Measurements from ENCODE around the gene KIF25. TPM values are rescaled to one million over a fixed set of nuclear protein-coding genes. Genes with fewer than 3 reads are reported as not detected.

The KIF25 gene
- total and polyA plus RNA-seq, 4 experiments from 2014 or later: not detected

DNA sequence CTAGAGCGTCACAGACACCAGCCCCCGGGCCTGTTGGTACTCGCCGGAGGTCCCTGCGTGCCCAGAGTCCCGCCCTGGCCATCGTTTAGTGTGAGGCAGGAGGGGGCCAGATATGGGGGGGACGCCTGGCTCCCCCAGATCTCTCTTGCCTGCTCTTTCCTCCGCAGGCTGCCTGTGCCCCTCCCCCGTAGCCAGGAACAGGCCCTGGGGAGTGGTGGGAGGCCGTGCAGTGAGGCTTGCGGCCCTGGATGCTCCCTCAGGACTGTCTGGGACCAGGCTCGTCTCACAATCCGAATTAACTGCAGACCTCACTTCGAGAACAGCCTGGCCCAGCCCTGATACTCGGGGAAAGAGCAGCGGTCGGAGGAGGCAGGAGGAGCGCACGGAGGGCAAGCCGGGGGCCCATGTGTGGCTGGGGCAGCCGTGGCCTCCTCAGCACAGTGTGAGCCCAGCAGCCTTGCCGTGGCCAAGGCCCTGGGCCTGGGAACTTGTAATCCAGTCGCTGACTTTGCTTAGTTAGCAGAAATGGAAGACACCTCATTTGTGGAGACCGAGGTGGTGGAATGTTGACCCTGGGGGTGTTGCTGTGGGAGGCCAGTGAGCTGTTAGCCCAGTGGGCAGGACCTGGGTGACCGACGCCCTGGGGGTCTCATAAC lies 52.9 kb downstream of the KIF25 start:
- Histone ChIP-seq H3K4me1 (ENCODE audit: insufficient read depth, low read length) (no peaks in the 10 kb centered on the region), H3K9me3 (ENCODE audit: control insufficient read depth in 1 of 2, low read length in 2 of 2) (no peaks in the 10 kb centered on the region), H3K27ac (ENCODE audit: low read depth, low read length) (no peak overlapping the region), H3K4me3 (ENCODE audit: low read length in 2 of 2) (no peak overlapping the region), H3K27me3 (ENCODE audit: insufficient read depth, low read length) (no peaks in the 10 kb centered on the region), H3K36me3 (ENCODE audit: insufficient read depth, low read length) (no peaks in the 10 kb centered on the region)
- intact Hi-C loops (cut with micrococcal nuclease): no loop called here
- Mint-ChIP-seq H3K4me1 (no peaks in the 10 kb centered on the region), H3K27me3 (no peaks in the 10 kb centered on the region), H3K9me3 (peaks cover 0 to 1% (median 0%) of the 10 kb centered on the region in 8 donors), H3K36me3 (no peaks in the 10 kb centered on the region), H3K27ac (no peak overlapping the region), H3K4me3 (no peak overlapping the region)
- CTCF ChIA-PET (ENCODE audit: partially characterized antibody): no interaction called here
- POLR2A ChIA-PET (ENCODE audit: partially characterized antibody): no interaction called here
- DNase-seq: no peak

DNA sequence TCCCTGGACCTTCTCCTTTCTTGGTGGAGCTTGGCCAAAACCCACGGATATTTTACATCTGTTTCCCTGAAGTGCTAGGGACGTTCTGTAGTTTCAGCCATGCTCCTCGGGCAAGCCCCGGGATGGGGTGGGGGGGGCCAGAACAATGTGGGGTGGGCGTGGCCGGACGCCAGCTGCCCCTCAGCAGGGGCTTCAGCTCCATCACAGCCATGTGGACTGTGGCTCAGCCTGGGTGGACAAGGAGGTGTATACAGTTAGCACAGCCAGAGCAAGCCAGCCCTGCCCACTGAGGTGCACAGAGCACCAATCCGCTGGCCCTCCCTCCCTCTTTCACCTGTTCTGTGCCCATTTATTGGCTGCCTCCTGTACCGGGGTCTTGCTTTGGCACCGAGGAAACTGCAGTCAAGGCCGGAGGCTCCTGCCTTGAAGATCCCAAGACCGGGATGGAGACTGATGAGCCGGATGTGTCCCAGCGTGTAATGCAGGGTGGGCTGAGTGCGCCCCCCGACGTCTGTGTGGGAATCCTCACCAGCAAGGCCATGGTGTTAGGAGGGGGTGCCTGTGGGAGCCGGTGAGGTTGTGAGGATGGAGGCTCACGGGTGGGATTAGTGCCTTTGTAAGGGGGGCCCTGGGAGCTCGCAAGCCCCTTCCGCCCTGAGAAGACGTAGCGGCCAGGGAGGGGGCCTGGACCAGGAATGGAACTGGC lies 53.6 kb downstream of the KIF25 start:
- Histone ChIP-seq H3K4me1 (ENCODE audit: insufficient read depth, low read length) (no peaks in the 10 kb centered on the region), H3K36me3 (ENCODE audit: insufficient read depth, low read length) (no peaks in the 10 kb centered on the region), H3K9me3 (ENCODE audit: control insufficient read depth in 1 of 2, low read length in 2 of 2) (no peaks in the 10 kb centered on the region), H3K27ac (ENCODE audit: low read depth, low read length) (no peak overlapping the region), H3K27me3 (ENCODE audit: insufficient read depth, low read length) (no peaks in the 10 kb centered on the region), H3K4me3 (ENCODE audit: low read length in 2 of 2) (no peak overlapping the region)
- DNase-seq: no peak
- intact Hi-C loops (cut with micrococcal nuclease): no loop called here
- ChIA-PET CTCF (ENCODE audit: partially characterized antibody) (no interaction called here), POLR2A (ENCODE audit: partially characterized antibody) (no interaction called here)
- Mint-ChIP-seq H3K4me1 (no peaks in the 10 kb centered on the region), H3K9me3 (peaks cover 0 to 1% (median 0%) of the 10 kb centered on the region in 8 donors), H3K36me3 (no peaks in the 10 kb centered on the region), H3K27me3 (no peaks in the 10 kb centered on the region), H3K27ac (no peak overlapping the region), H3K4me3 (no peak overlapping the region)

DNA sequence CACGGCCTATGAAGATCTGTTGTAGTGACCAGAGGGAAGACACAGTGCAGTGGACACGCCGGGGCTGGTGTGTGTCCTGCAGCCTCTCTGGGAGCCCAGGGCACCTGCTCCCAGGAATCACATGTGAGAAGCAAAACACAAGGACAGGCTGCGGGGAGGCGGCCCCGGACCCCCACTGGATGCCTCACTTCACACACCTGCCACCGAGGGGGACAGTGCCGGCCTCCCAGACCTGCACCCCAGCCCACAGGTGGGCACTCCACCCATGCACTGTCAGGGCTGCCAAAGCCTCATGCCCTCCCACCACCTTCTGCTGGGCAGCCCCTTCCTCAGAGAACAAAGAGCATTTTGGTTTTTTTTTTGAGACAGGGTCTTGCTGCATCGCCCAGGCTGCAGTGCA lies 54.2 kb downstream of the KIF25 start:
- intact Hi-C loops (cut with micrococcal nuclease): no loop called here
- Mint-ChIP-seq H3K27ac (no peak overlapping the region), H3K27me3 (no peaks in the 10 kb centered on the region), H3K36me3 (no peaks in the 10 kb centered on the region), H3K9me3 (peaks cover 0 to 1% (median 0%) of the 10 kb centered on the region in 8 donors), H3K4me1 (no peaks in the 10 kb centered on the region), H3K4me3 (no peak overlapping the region)
- H3K9me3 ChIP-seq (ENCODE audit: control insufficient read depth in 1 of 2, low read length in 2 of 2): no peaks in the 10 kb centered on the region
- H3K4me3 ChIP-seq (ENCODE audit: low read length in 2 of 2): no peak overlapping the region
- ChIA-PET CTCF (ENCODE audit: partially characterized antibody) (no interaction called here), POLR2A (ENCODE audit: partially characterized antibody) (no interaction called here)
- H3K27ac ChIP-seq (ENCODE audit: low read depth, low read length): no peak overlapping the region
- no peaks in the 10 kb centered on the region for H3K36me3 ChIP-seq (ENCODE audit: insufficient read depth, low read length)
- no peaks in the 10 kb centered on the region for H3K27me3 ChIP-seq (ENCODE audit: insufficient read depth, low read length)
- H3K4me1 ChIP-seq (ENCODE audit: insufficient read depth, low read length): no peaks in the 10 kb centered on the region
- DNase-seq: no peak

DNA sequence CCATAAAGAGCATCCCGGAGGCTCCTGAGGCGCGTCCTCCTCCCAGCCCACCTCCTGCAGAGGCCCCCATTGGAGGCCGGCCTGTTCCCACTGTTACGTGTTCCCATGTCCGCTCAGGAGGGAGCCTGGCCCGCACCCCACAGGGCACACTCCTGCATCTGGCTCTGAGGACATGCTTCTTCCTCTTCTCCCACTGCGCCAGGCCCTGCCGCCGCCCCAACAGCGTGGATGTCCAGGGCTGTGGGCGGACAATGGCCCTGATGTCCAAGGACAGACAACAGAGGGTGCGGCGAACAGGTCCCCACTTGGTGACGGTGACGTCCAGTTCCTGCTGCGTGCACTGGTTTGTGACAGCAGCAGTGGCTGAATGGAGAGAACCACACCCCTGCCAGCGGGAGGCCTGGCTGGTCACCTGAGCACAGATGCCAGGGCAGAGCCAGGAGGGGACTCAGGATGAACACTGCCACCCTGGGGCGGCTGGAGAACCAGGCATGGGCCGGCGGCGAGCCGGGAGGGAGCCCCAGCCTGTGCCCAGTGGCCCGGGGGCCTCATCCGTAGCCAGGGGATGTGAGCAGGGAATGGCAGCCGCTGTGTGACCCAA lies 54.9 kb downstream of the KIF25 start:
- no peaks in the 10 kb centered on the region for H3K4me1 Mint-ChIP-seq
- H3K9me3 Mint-ChIP-seq: peaks cover 0 to 1% (median 0%) of the 10 kb centered on the region in 8 donors
- H3K27ac Mint-ChIP-seq: no peak overlapping the region
- ChIA-PET CTCF (ENCODE audit: partially characterized antibody) (no interaction called here), POLR2A (ENCODE audit: partially characterized antibody) (no interaction called here)
- intact Hi-C loops (cut with micrococcal nuclease): no loop called here
- Histone ChIP-seq H3K27me3 (ENCODE audit: insufficient read depth, low read length) (no peaks in the 10 kb centered on the region), H3K36me3 (ENCODE audit: insufficient read depth, low read length) (no peaks in the 10 kb centered on the region), H3K27ac (ENCODE audit: low read depth, low read length) (no peak overlapping the region), H3K9me3 (ENCODE audit: control insufficient read depth in 1 of 2, low read length in 2 of 2) (no peaks in the 10 kb centered on the region), H3K4me3 (ENCODE audit: low read length in 2 of 2) (no peak overlapping the region), H3K4me1 (ENCODE audit: insufficient read depth, low read length) (no peaks in the 10 kb centered on the region)
- H3K4me3 Mint-ChIP-seq: no peak overlapping the region
- no peaks in the 10 kb centered on the region for H3K36me3 Mint-ChIP-seq
- H3K27me3 Mint-ChIP-seq: no peaks in the 10 kb centered on the region
- no peak for DNase-seq

DNA sequence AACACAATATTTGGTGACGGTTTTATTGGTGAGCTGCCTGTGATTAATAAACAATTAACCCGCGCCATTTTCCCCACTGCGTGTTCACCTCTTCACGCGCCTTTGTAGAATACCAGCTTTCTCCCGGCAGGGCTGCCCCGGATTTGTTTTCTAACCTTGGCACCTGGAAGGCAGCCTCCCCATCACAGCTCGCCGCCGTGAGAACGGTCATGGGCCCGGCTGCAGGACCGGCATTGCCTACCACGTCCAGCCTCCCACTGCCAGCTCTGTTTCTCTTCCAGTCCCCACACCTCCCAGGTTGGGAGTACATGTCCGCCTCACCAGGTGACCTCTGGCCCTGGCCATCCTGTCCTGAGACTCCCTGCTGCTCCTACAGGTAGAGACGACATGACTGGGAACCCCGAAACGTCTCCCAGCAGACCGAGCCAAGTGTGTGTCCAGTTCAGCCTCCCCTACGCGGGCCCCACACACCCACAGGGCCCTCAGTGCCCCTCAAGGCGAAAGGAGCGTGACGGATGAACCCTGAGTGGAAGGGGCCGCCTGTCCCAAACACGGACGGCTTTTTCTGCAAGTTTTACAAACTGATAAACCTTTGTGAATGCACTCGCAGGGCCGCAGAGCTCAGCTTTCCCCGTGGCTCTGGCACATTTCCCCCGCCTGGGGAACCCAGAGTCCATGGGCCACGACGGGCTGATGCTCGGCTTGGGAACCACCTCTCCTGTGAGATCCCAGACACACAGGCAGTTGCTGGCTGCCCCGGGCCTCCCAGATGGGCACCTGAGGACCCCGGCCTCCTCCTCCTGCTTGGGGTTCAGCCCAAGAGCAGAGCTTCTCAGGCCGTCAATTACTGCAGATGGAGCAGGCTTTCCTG lies 55.9 kb downstream of the KIF25 start:
- intact Hi-C loops (cut with micrococcal nuclease): no loop called here
- H3K4me3 Mint-ChIP-seq: no peak overlapping the region
- no peak overlapping the region for H3K27ac ChIP-seq (ENCODE audit: low read depth, low read length)
- H3K36me3 ChIP-seq (ENCODE audit: insufficient read depth, low read length): no peaks in the 10 kb centered on the region
- H3K9me3 ChIP-seq (ENCODE audit: control insufficient read depth in 1 of 2, low read length in 2 of 2): no peaks in the 10 kb centered on the region
- H3K27ac Mint-ChIP-seq: no peak overlapping the region
- no peak overlapping the region for H3K4me3 ChIP-seq (ENCODE audit: low read length in 2 of 2)
- no peaks in the 10 kb centered on the region for H3K4me1 Mint-ChIP-seq
- ChIA-PET POLR2A (ENCODE audit: partially characterized antibody) (no interaction called here), CTCF (ENCODE audit: partially characterized antibody) (no interaction called here)
- no peaks in the 10 kb centered on the region for H3K27me3 ChIP-seq (ENCODE audit: insufficient read depth, low read length)
- no peak for DNase-seq
- H3K36me3 Mint-ChIP-seq: no peaks in the 10 kb centered on the region
- H3K4me1 ChIP-seq (ENCODE audit: insufficient read depth, low read length): no peaks in the 10 kb centered on the region
- H3K27me3 Mint-ChIP-seq: no peaks in the 10 kb centered on the region
- peaks cover 0 to 1% (median 0%) of the 10 kb centered on the region in 8 donors for H3K9me3 Mint-ChIP-seq

DNA sequence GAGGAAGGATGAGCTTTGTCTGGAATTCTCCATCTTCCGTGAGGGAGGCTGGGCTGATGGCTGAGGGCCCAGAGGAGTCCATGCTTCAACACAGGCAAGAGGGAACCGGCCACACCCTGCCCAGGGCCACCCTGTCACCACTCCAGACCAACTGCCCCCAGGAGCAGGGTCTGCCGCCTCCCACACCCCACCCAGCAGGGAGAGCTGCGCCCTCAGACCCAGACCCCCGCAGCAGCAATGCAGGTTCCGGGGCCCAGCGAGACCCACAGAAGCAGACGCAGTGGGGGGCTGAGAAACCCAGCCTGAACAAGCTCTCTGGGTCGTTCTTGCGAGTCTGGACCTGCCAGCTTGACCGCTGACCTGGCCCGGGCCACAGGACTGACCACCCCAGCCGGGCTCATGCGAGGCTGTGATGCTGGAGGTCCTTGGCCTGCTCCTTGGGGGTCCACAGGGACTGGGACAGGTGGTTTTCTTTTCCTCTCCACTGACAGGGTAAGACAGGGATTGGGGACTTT lies 56.5 kb downstream of the KIF25 start:
- no peak for DNase-seq
- no peaks in the 10 kb centered on the region for H3K9me3 ChIP-seq (ENCODE audit: control insufficient read depth in 1 of 2, low read length in 2 of 2)
- POLR2A ChIA-PET (ENCODE audit: partially characterized antibody): no interaction called here

More for the DNA sequence above, 56.5 kb downstream of the KIF25 start:
- no peak overlapping the region for H3K27ac Mint-ChIP-seq
- CTCF ChIA-PET (ENCODE audit: partially characterized antibody): no interaction called here
- H3K4me3 Mint-ChIP-seq: no peak overlapping the region
- no peak overlapping the region for H3K27ac ChIP-seq (ENCODE audit: low read depth, low read length)
- H3K27me3 Mint-ChIP-seq: no peaks in the 10 kb centered on the region
- no peak overlapping the region for H3K4me3 ChIP-seq (ENCODE audit: low read length in 2 of 2)
- no peaks in the 10 kb centered on the region for H3K36me3 Mint-ChIP-seq
- H3K9me3 Mint-ChIP-seq: peaks cover 0 to 1% (median 0%) of the 10 kb centered on the region in 8 donors
- no peaks in the 10 kb centered on the region for H3K36me3 ChIP-seq (ENCODE audit: insufficient read depth, low read length)
- no peaks in the 10 kb centered on the region for H3K4me1 Mint-ChIP-seq
- intact Hi-C loops (cut with micrococcal nuclease): no loop called here
- H3K4me1 ChIP-seq (ENCODE audit: insufficient read depth, low read length): no peaks in the 10 kb centered on the region
- H3K27me3 ChIP-seq (ENCODE audit: insufficient read depth, low read length): no peaks in the 10 kb centered on the region
